ENCODE measurements around the gene DMRTB1.

Gene DMRTB1

DNA sequence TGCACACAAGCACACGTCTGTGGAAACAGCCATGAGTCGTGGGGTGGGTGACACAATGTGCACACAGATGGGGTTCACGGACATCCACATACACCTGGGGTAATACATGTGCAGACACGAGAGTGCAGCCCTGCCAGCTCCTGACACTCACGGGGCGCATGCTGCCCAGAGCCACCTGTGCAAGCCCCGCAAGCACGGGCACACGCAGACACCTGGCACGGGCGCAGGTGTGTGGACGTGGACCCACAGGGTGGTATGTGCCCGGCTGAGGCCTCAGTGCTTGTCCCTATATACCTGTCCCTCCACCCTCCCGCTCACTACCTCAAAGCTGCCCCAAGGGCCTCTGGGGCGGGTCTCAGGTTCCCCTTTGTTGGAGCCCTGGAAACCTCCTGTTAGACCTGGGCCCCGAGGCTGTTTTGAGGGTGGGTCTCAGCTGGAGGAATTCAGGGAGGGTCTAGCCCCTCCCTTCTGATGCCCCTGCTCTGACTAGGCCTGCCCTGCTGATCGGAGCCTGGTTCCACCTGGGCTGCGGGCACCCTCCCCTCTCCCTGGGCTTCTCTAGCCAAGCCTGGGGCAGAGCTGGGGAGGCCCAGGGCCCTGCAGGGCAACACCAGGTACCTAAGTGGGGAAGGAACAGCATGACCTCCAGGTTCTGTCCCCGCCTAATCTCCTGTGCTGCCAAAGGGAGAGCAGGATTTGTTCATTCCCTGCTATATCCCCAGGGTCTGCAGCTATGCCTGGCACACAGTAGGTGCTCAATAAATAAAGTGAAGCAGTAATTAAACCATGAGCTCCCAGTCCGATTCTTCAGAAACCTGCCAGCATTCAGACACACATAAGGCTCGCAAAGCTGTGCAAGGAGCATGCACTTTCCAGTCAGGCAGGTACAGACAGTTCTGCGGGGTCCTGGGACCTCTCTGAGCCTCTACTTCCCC lies 49.1 kb downstream of the DMRTB1 start:
- Histone ChIP-seq H3K4me1 (ENCODE audit: control insufficient read depth, insufficient read depth, low read length) (peaks cover 52% of the 10 kb centered on the region), H3K36me3 (ENCODE audit: control insufficient read depth, insufficient read depth, low read length) (no peaks in the 10 kb centered on the region), H3K9me3 (ENCODE audit: control insufficient read depth, low read length) (no peaks in the 10 kb centered on the region), H3K27ac (ENCODE audit: insufficient read depth, low read depth, low read length, poor library complexity, severe bottlenecking) (no peak overlapping the region), H3K27me3 (ENCODE audit: control insufficient read depth, insufficient read depth, low read length, poor library complexity, severe bottlenecking) (no peaks in the 10 kb centered on the region), H3K4me3 (ENCODE audit: insufficient read depth, low read depth, low read length) (no peak overlapping the region)
- 91 to 92% methylated on average over 22 of the region's 22 CpGs for WGBS, 2 experiments

DNA sequence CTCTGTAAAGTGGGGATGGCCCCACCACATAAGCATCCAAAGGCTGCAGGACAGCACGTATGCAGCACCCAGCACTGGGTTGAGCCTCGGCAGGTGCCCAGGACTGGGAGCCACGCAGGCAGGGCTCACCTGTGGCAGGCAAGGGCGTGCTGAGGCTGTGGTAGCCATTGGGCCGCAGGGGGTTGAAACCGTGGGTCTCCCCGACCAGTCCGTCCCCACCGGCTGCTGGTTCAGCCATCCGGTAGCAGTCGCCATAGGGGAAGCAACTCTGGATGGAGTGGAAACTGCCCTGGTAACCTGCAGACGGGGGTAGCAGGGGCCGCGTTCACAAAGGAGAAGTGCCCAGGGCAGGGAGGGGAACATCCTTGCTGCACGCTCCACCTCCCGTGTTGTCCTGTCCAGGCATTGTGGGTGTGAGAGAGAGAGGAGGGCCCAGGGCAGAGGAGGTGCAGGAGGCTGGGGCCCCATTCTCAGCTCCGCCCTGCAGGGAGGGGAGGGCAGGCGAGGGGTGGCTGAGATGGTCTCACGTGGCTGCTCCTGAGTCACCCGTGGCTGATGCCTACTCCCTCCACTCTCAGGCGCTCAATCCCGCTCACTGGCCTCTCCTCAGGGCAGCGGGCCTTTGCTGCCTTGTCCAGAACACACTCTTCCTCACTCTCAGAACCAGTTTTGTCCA lies 49.9 kb downstream of the DMRTB1 start:
- Histone ChIP-seq H3K9me3 (ENCODE audit: control insufficient read depth, low read length) (no peaks in the 10 kb centered on the region), H3K4me1 (ENCODE audit: control insufficient read depth, insufficient read depth, low read length) (peaks cover 46% of the 10 kb centered on the region), H3K36me3 (ENCODE audit: control insufficient read depth, insufficient read depth, low read length) (no peaks in the 10 kb centered on the region), H3K4me3 (ENCODE audit: insufficient read depth, low read depth, low read length) (no peak overlapping the region), H3K27me3 (ENCODE audit: control insufficient read depth, insufficient read depth, low read length, poor library complexity, severe bottlenecking) (no peaks in the 10 kb centered on the region), H3K27ac (ENCODE audit: insufficient read depth, low read depth, low read length, poor library complexity, severe bottlenecking) (no peak overlapping the region)
- 82% methylated on average over 23 of the region's 23 CpGs for WGBS, 2 experiments

DNA sequence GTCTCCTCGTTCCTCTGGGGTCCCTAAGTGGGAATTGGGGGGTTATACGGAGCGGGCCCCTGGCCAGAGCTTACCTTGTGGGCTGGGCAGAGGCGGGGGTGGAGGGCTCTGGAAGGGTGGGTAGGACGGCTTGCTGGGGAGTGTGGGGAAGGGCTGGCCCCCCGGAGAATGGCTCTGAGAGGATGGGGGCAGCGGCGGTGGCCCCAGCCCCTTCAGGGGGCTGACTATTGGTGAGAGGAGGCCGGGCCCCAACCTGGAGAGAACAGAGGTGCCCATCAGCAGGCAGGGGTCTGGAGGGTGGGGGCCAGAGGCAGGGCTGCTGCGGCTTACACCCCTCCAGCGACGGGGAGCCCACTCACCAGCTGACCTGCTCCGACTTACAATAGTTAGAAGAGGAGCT lies 50.6 kb downstream of the DMRTB1 start:
- Histone ChIP-seq H3K36me3 (ENCODE audit: control insufficient read depth, insufficient read depth, low read length) (no peaks in the 10 kb centered on the region), H3K4me1 (ENCODE audit: control insufficient read depth, insufficient read depth, low read length) (peaks cover 42% of the 10 kb centered on the region), H3K9me3 (ENCODE audit: control insufficient read depth, low read length) (no peaks in the 10 kb centered on the region), H3K4me3 (ENCODE audit: insufficient read depth, low read depth, low read length) (no peak overlapping the region), H3K27me3 (ENCODE audit: control insufficient read depth, insufficient read depth, low read length, poor library complexity, severe bottlenecking) (no peaks in the 10 kb centered on the region), H3K27ac (ENCODE audit: insufficient read depth, low read depth, low read length, poor library complexity, severe bottlenecking) (no peak overlapping the region)
- 90 to 91% methylated on average over 13 of the region's 13 CpGs for WGBS, 2 experiments

DNA sequence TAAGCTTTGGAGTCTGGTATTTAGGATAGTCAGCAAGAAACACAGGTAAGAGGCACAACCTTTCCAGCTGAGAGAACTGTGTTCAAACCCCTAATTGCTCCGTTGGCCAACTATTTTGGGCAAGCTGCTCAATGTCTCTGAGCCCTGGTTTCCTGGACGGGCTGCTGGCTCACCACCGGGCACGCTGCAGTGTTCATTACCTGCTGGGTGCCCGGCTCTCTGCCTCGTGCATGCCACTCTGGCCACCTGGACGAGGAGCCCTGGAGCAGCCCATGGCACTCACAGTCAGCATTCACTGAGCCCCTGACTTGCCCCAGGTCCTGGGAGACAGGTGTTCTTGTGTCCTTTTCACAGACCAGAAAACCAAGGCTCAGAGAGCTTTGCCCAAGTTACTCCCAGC lies 51.0 kb downstream of the DMRTB1 start:
- no peaks in the 10 kb centered on the region for H3K36me3 ChIP-seq (ENCODE audit: control insufficient read depth, insufficient read depth, low read length)
- WGBS, 2 experiments = 93% methylated on average over 7 of the region's 7 CpGs
- H3K9me3 ChIP-seq (ENCODE audit: control insufficient read depth, low read length) = no peaks in the 10 kb centered on the region

DNA sequence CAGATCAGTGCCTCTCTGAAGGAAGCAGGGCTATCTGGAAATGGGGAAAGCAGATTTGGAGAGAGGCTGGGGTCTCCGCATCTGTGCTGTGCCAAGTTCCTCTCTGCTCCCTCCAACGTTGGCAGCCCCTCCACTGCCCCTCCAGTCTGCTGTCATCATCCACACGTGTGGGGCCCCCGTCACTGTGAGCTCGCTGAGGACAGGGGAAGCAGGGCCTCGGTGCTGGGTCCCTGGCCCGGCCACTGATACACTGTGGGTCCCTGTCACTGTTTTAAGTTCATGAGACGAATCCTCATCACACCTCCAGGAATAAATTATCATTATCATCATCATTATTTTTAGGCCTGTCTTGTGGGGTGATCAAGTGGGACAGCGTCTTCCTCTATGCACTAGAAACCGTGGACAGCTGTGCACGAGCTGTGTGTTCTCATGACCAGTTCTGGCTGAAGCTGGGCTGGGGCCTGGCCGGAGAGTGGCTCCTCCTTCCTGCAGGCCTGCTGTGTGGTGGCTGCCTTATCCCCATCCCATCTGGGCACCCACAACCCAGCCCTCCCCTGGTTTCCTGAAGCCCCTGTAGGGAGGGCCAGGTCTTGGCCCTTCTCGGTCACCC lies 52.2 kb downstream of the DMRTB1 start:
- Histone ChIP-seq H3K36me3 (ENCODE audit: control insufficient read depth, insufficient read depth, low read length) (no peaks in the 10 kb centered on the region), H3K4me1 (ENCODE audit: control insufficient read depth, insufficient read depth, low read length) (peaks cover 39% of the 10 kb centered on the region), H3K27ac (ENCODE audit: insufficient read depth, low read depth, low read length, poor library complexity, severe bottlenecking) (no peak overlapping the region), H3K27me3 (ENCODE audit: control insufficient read depth, insufficient read depth, low read length, poor library complexity, severe bottlenecking) (no peaks in the 10 kb centered on the region), H3K4me3 (ENCODE audit: insufficient read depth, low read depth, low read length) (no peak overlapping the region), H3K9me3 (ENCODE audit: control insufficient read depth, low read length) (no peaks in the 10 kb centered on the region)
- WGBS, 2 experiments = 87 to 88% methylated on average over 13 of the region's 13 CpGs

More for the DNA sequence above, 51.0 kb downstream of the DMRTB1 start:
- Histone ChIP-seq H3K4me3 (ENCODE audit: insufficient read depth, low read depth, low read length) (no peak overlapping the region), H3K27ac (ENCODE audit: insufficient read depth, low read depth, low read length, poor library complexity, severe bottlenecking) (no peak overlapping the region), H3K27me3 (ENCODE audit: control insufficient read depth, insufficient read depth, low read length, poor library complexity, severe bottlenecking) (no peaks in the 10 kb centered on the region), H3K4me1 (ENCODE audit: control insufficient read depth, insufficient read depth, low read length) (peaks cover 40% of the 10 kb centered on the region)

DNA sequence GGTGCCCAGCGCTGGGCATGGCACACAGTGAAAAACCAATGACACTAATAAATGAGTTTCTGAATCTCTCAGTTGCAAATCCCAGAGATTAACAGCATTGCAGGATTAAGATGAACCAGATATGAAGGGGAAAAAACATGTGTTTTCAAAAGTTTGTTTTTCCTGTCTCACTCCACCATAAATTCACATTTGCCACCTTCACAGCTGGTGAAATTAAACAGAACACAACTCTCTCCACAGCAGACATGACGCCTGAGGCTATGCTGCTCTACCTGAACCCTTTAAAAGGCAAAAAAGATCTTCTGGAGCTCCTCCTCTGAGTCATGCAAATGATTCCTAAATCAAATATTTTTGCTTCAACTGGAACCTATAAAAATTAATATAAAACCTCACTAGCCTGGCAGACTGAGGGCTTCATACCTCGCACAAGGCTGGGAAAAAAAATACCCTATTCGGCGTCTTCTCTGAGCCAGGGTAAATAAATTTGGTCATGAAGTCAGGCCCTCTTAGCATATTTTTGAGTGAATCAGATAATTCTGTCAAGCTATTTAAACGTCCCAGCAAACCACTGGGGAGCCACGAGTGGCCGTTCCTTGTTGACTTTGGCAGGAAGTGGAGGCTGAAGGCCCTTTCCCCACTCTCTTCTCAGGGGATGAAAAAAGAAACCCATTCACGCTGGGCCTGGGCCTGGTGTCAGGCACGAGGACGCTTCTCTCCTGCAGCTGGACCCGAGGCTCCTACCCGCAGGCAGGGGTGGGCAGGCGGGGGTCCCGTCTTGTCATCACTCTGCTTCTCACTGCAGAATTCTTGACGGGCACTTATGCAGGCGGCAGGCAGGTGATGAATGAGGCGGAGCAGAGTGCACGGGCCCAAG lies 53.0 kb downstream of the DMRTB1 start:
- 84 to 85% methylated on average over 19 of the region's 19 CpGs for WGBS, 2 experiments
- H3K4me1 ChIP-seq (ENCODE audit: control insufficient read depth, insufficient read depth, low read length) = peaks cover 31% of the 10 kb centered on the region

DNA sequence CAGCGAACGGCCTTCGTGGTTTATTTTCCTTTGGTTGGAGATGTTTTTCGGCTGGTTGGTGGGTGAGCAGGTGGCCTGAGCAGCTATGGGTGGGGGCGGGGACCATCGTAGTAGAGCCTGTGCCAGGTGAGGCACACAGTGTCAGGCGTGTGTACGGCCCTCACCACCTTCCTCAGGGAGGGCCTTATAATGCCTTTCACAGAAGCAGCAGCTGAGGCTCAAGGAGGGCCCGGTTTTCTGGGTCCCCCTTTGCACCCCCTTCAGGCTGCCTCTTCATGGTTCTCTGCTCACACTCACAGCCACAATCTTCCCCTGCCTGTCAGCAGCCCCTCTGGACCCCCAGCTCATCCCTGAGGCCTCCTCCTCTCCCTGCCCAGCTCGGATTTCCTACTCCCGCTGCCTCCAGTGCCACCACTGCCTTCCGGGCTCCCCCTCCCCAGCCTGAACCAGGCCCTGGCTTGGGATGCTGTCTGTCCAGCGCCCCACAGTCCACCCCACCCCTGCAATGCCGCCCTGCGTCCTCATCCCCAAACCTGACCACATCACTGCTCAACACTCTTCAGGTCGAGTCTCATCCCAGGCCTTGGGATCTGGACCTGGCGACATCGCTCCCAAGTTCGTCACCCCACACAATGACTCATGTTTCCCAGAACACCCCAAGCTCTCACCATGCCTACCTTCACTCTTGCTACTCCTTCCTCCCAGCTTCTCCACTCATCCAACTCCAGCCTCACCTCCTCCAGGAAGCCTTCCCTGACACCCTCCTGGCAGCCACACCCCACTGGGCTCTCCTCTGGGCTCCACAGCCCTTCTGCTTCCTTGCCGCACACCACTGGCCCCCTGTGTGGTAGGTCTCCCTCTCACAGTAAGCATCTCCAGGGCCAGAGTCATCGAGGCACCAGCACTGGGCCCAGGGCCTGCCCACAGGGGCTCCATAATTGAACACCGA lies 53.9 kb downstream of the DMRTB1 start:
- H3K4me1 ChIP-seq (ENCODE audit: control insufficient read depth, insufficient read depth, low read length) = peaks cover 22% of the 10 kb centered on the region
- no peaks in the 10 kb centered on the region for H3K27me3 ChIP-seq (ENCODE audit: control insufficient read depth, insufficient read depth, low read length, poor library complexity, severe bottlenecking)
- no peaks in the 10 kb centered on the region for H3K36me3 ChIP-seq (ENCODE audit: control insufficient read depth, insufficient read depth, low read length)
- no peak overlapping the region for H3K4me3 ChIP-seq (ENCODE audit: insufficient read depth, low read depth, low read length)
- H3K27ac ChIP-seq (ENCODE audit: insufficient read depth, low read depth, low read length, poor library complexity, severe bottlenecking) = no peak overlapping the region
- H3K9me3 ChIP-seq (ENCODE audit: control insufficient read depth, low read length) = no peaks in the 10 kb centered on the region
- WGBS, 2 experiments = 88 to 90% methylated on average over 22 of the region's 22 CpGs

More for the DNA sequence above, 53.0 kb downstream of the DMRTB1 start:
- Histone ChIP-seq H3K27ac (ENCODE audit: insufficient read depth, low read depth, low read length, poor library complexity, severe bottlenecking) (no peak overlapping the region), H3K27me3 (ENCODE audit: control insufficient read depth, insufficient read depth, low read length, poor library complexity, severe bottlenecking) (no peaks in the 10 kb centered on the region), H3K9me3 (ENCODE audit: control insufficient read depth, low read length) (no peaks in the 10 kb centered on the region), H3K4me3 (ENCODE audit: insufficient read depth, low read depth, low read length) (no peak overlapping the region), H3K36me3 (ENCODE audit: control insufficient read depth, insufficient read depth, low read length) (no peaks in the 10 kb centered on the region)

DNA sequence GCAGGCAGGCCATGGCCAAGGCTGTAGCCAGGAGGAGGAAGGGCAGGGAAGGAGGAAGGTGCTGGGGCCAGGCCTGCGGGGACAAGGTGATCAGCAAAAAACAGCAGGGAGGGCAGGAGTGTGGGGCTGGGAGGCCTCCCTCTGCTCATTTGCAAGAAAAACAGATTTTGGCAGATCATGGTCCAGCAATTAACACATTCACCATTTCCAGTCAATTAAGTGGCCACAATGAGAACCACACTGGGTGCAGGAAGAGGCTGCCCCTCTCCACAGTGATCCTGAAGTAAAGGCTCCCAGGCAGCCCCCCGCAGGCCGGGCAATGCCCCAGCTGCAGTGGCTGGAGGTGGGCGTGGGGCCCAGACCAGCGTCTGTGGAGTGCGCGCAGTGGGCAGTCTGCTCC lies 54.6 kb downstream of the DMRTB1 start:
- Histone ChIP-seq H3K36me3 (ENCODE audit: control insufficient read depth, insufficient read depth, low read length) (no peaks in the 10 kb centered on the region), H3K27ac (ENCODE audit: insufficient read depth, low read depth, low read length, poor library complexity, severe bottlenecking) (no peak overlapping the region), H3K9me3 (ENCODE audit: control insufficient read depth, low read length) (no peaks in the 10 kb centered on the region), H3K27me3 (ENCODE audit: control insufficient read depth, insufficient read depth, low read length, poor library complexity, severe bottlenecking) (no peaks in the 10 kb centered on the region), H3K4me1 (ENCODE audit: control insufficient read depth, insufficient read depth, low read length) (peaks cover 18% of the 10 kb centered on the region), H3K4me3 (ENCODE audit: insufficient read depth, low read depth, low read length) (no peak overlapping the region)
- WGBS, 2 experiments = 89 to 93% methylated on average over 7 of the region's 7 CpGs

DNA sequence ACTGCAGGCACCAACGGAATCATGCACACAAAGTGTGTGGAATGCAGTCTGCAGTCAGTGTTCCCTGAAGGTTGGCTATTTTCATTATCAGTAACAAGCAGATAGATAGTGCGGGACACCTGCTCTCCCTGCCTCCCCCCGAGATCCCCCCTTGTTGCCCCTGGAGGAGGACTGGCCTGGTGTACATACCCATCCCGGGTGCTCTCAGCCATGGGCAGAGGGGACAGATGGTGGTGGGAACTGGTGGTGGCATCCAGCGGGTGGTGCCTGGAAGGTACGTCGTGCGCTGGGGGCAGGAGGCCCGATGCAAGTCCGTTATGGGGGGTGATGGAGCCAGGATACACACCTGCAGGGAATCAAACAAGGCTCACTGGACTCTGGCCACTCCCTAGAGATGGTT lies 55.2 kb downstream of the DMRTB1 start:
- H3K4me1 ChIP-seq (ENCODE audit: control insufficient read depth, insufficient read depth, low read length) = peaks cover 19% of the 10 kb centered on the region
- H3K27me3 ChIP-seq (ENCODE audit: control insufficient read depth, insufficient read depth, low read length, poor library complexity, severe bottlenecking) = no peaks in the 10 kb centered on the region
- no peaks in the 10 kb centered on the region for H3K36me3 ChIP-seq (ENCODE audit: control insufficient read depth, insufficient read depth, low read length)
- no peaks in the 10 kb centered on the region for H3K9me3 ChIP-seq (ENCODE audit: control insufficient read depth, low read length)
- no peak overlapping the region for H3K4me3 ChIP-seq (ENCODE audit: insufficient read depth, low read depth, low read length)
- 94 to 96% methylated on average over 10 of the region's 10 CpGs for WGBS, 2 experiments
- no peak overlapping the region for H3K27ac ChIP-seq (ENCODE audit: insufficient read depth, low read depth, low read length, poor library complexity, severe bottlenecking)

Measured in ectodermal cell (in vitro differentiated cells).